Stimulated activated CD4-positive, alpha-beta T cell treated with anti-CD3 and anti-CD28 coated beads, TNF-alpha, amount 100 ng/mL, for 48 hours (primary cell): ENCODE measurements around the gene PAPOLG.
"Not testable (repeated sequence)": the region's sequence is repeated elsewhere in the genome, so short reads cannot be mapped to it uniquely, and the experiment has no call there.

ENCODE experiments used
- DNase-seq, 3 donors: peaks; one replicate each; pipeline ENCODE4 v3.0.0-alpha.2; 2020; ENCODE audit warnings: low read depth in 3 of 3

The PAPOLG gene

DNA sequence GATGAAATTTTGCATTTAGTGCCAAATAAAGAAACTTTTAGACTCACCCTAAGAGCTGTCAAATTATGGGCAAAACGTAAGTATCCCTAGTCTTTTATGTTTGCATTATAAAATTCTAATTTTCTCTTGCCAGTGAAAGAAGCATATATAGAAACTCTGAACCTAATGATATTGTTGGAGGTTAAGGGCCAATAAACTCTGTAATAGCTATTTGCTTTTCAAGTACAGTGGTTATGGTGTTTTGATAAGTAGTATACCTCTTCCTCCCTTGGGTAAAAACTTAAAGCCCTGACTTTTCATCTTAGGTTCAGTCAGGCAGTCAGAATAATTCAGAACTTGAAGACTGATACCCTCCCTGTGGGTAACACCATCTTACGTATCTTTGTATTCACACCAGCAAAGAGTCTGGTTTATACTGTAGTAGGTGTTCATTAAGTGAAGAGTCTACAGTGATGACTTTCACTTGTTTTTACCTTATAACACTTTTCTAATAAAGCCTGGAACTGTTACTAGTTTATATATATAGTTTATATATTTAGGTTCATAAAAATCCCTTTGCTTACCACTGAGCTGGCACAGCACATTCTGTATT, 19.1 kb downstream of the PAPOLG start:
- no peak for DNase-seq

DNA sequence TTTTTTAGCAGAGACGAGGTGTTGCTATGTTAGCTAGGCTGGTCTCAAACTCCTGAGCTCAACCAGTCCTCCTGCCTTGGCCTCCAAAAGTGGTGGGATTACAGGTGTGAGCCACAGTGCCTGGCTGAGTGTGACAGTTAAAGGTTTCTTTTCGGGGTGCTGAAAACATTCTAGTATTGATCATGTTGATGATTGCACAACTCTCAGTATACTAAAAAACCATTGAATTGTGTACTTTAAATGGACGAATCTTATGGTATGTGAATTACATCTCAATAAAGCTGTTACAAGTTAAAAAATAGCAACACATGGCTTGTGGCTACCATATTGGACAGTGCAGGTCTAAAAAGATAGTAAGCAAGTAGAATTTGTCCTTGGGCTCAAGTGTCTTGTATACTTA, 22.3 kb downstream of the PAPOLG start:
- no peak for DNase-seq

- DNase-seq = no peak
Measured at GRCh38 chr2:60779426-60779825, 23.4 kb downstream of the PAPOLG start.

- DNase-seq = no peak
Measured at GRCh38 chr2:60780721-60781120, 24.7 kb downstream of the PAPOLG start.

GRCh38 chr2:60793169-60793568, 37.1 kb downstream of the PAPOLG start:
- DNase-seq = no peak

GRCh38 chr2:60794271-60794863, 38.3 kb downstream of the PAPOLG start:
- DNase-seq = no peak

DNA sequence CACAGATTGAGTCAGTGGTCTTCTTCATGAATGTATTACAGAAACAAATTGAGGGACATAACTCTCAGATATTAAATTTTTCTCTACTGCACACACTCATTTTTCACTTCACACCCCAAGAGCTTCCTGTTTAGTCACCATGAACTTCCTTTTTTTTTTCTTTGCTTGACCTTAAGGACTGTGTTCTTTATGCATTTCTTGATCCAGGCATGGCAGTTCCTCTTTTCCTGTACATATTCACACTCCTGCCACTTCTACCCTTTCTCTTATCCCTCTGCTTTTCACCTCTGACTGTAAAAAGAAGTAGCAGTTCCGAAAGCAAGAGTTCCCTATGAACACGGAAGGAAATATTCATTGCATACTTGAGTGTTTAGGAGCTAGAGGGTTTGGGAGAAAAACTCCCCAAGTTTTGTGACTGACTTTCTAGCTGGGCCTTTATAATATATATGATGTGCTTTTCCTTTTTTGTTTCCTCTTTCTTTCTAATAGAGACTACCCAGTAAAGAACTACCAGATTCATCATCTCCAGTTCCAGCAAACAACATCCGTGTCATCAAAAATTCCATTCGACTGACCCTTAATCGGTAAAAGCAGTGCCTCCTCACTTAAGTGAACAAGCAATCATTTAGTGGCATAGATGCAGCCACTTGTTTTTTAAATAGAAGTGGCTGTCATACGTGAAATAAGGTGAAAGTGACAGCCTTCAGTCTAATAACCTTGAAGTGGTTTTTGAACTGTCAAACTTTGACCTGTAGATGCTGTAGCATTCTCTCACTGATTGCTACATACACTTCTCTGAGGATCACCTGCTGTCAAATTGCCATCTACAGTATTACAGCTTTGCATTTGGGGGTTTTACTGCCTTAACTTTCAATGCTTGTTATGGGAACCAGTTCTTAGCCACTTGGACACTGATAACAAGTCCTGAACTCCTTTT, 40.8 kb downstream of the PAPOLG start:
- DNase-seq = no peak

- DNase-seq = no peak
Measured at GRCh38 chr2:60804473-60804872, 48.4 kb downstream of the PAPOLG start.

GRCh38 chr2:60806595-60806987, 50.5 kb downstream of the PAPOLG start:
- no peak for DNase-seq

DNA sequence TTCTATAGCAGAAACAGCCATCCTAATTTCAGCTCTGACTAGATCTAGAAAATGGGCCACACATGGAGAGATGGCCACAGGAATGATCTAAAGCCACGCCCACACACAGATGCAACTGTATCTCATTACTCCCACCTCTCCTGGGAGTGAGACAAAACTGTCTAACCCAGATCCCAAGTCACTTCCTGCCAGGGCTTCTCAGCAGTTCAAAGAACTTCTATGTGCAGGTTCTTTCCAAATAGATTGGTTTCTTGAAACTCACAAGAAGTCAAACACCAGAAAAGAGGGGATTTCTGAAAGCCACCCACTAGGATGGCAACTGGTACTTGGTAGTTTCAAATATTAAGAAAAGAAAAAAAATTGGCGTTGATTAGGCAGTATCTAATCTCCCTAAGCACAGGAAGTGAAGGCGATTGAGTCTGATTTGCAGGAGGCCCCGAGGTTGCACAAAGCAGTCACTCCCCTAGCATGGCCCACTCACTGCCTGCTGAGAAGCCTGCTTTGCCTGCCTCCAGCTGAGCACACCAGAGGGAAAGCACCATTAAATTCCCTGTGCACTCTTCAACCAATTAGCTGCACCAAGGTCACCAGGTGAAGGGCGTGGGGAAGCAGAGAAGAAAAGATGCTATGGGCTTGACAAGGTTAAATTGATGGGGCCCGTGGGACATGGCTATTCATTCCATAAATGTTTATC, 51.1 kb downstream of the PAPOLG start:
- DNase-seq = peak; percentile 39 to 54 (median 48)

DNA sequence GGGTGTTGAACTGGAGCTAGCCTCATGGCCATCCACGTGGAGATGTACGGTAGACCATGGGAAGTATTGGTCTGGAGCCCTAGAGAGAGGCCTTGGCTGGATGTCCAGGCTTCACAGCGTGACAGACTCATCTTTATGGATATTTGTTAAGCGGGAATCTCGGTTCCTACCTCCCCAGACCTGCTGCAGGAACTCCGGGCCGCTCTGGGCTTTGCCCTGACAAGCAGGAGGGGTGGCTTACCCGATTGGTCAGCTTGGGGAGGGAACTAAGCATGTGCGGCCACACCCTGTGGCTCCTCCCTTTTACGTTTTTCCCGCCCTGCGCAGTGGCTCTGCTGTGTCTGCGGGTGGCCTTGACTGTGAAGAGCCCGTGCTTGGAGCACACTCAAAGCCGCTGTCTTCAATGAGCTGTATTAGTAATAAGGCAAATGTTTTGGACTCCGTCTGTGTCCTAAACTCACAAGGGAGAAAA, 52.3 kb downstream of the PAPOLG start:
- DNase-seq = no peak

DNA sequence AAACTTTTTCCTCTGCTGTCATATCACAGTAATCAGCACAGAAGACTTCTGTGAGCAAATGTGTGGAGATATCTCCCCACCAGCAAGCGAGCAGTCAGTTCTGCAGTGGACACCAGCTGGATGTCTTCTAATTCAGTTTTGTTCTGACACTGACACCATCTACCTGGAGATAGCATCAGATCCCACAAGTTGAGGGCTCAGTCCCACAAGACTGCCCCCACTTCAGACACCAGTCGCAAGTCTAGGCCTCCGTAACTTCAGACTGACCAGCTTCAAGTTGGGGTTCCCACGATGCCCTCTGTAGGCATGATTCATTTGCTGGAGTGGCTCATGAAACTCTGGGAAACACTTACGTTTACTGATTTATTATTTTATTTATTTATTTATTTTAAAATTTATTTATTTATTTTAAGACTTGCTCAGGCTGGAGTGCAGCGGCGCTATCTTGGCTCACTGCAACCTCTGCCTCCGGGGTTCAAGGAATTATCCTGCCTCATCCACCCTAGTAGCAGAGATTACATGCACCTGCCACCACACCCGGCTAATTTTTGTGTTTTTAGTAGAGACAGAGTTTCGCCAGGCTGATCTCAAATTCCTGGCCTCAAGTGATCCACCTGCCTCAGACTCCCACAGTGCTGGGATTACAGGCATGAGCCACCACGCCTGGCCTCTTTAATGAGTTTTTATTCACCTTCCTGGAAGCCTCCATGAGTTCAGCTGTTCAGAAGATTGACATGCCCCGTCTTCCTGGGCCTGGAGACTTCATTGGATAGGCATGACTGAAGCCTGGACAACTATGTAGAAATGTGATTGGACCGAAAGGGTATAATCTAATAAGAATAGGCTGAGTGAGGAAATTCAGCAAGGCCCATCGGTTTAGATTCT, 55.7 kb downstream of the PAPOLG start:
- no peak for DNase-seq

GRCh38 chr2:60817191-60817590, 61.1 kb downstream of the PAPOLG start:
- DNase-seq = not testable (repeated sequence)

DNA sequence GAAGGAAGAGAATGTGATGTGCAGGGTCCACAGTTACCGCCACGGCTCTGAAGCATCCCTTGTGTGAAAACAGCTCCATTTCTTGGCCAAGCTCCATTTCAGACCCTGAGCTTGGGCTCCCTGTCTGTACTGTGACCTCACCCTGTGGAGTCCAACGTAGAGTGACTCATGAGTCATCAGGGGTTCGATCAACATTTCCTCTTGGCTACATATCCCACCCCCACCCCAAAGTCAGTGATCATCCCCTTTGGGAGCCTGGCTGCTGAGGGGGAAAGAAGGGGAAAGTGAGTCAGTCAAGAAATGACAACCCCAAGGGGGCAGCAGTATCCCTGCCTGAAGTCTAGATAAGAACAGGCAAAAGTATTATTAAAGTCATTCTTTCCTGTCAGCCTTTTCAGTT, 62.2 kb downstream of the PAPOLG start:
- DNase-seq = peak; percentile 32 to 59 (median 59)

GRCh38 chr2:60819155-60819862, 63.2 kb downstream of the PAPOLG start:
- peak; percentile 54 to 85 (median 69) for DNase-seq

DNA sequence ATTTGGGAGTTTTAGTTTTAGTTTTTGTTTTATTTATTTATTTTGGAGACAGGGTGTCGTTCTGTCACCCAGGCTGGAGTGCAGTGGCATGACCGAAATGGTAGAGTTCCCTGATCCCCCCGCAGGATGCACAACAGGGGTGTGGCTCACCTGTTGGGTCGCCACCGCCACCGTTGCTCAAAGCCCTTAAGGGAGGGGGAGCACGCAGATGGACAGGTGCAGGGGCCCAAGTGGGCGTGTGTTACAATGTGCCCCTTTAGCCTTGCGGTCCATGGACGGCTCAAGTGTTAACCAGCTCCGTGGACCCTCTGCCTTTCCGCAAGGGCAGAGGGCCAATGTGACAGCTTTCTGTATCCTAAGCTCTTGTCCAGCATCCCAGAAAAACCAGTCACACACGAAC, 63.9 kb downstream of the PAPOLG start:
- no peak for DNase-seq

DNA sequence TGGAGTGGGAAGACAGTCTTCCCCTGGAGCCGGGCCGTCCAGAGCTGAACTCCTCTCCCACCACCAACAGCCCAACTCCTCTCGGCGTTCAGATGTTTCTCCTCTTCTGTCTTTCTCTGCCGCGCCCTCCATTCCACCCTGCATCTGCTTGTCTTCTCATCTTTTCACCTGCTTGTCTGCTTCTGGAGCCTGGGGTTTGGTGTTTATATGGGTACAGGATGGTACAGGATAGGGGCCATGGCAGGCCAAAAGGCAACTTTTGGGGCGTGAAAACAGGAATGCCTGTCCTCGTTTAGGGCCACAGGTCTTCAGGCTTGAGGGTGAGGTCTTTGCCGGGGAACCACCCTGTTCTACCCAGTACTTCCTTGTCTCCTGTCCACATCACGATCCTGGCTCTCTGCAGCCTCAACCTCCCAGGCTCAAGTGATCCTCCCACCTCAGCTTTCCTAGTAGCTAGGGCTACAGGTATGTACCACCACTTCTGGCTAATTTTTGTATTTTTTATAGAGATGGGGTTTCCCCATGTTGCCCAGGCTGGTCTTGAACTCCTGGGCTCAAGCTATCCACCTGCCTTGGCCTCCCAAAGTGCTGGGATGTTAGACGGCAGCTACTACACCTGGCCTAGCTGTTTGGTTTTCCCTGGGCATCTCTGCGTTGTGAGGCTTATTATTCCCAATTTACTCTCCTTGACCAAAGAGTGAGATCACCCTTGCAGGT, 64.5 kb downstream of the PAPOLG start:
- no peak for DNase-seq

DNA sequence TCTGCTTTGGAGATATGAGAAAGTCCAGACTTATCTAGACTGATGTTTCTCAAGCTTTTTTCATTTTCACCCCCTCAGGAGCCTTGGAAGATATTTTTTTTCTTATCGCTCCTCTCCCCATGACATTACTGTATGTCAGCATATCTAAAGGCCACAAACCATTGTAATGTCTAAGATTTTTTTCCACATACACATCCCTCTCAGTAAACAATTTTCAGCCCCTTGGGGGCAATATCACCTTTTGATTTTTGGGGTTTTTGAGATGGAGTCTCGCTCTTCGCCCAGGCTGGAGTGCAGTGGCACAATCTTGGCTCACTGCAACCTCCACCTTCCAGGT, 65.0 kb downstream of the PAPOLG start:
- no peak for DNase-seq

DNA sequence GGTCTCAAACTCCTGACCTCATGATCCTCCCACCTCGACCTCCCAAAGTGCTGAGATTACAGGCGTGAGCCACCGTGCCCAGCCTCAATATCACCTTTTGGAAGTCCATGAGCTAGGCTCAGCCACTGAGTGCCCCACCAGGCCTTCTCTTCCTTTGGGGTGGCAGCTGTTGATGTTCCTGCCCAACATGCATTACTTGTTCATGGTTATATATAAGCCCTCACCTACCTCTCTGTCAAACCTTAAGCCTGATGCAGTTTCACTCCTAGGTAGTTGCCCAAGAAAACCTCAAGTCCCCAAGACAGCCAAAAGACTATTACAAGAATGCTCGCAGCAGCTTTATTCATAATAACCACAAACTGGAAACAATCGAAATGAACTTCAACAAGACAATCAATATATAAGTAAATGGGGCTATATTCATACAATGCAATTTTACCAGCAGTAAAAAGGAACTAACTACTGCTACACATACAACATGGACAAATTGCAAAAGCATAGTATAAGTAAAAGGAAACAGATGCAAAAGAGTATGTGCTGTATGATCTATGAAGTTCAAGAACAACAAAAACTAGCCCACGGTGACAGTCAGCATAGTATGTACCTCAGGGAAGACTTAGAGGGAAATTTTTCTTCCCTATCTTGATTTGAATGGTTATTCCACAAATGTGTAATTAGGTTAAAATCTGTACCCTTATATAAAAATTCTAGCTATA, 65.7 kb downstream of the PAPOLG start:
- DNase-seq = no peak
